Natural killer cell (primary cell): ENCODE data around the gene CCDC138. TPM values are rescaled to one million over a fixed set of nuclear protein-coding genes. Genes with fewer than 3 reads are reported as not detected.
"Not testable (repeated sequence)": the region's sequence is repeated elsewhere in the genome, so short reads cannot be mapped to it uniquely, and the experiment has no call there.

ENCODE experiments used
- ATAC-seq, 3 donors: fragments of 150-1000 bp in 2 of 3; fragments of 200-7000 bp in 1 of 3; cut with Tn5 transposase; 1 replicate in 1 of 3; 2 replicates in 2 of 3; pipeline ENCODE4 v1.10.0; 2021; ENCODE audit warnings: mild to moderate bottlenecking in 2 of 3, moderate library complexity in 2 of 3
- DNase-seq, 2 donors: peaks; one replicate each; pipeline versions ENCODE4 v3.0.0 to v3.0.0-alpha.2; 2013 to 2021; ENCODE audit warnings: mixed read lengths in 1 of 2
- H3K27ac ChIP-seq: one replicate; pipeline ENCODE4 v1.5.1; 2013; ENCODE audit warnings: mild to moderate bottlenecking, low read length
- H3K27me3 ChIP-seq: one replicate; pipeline ENCODE4 v1.6.1; 2013; ENCODE audit warnings: low read length; ENCODE audit not compliant: control insufficient read depth, insufficient read depth
- H3K36me3 ChIP-seq: one replicate; pipeline ENCODE4 v1.6.1; 2013; ENCODE audit warnings: low read length; ENCODE audit not compliant: control insufficient read depth, insufficient read depth
- H3K4me1 ChIP-seq: one replicate; pipeline ENCODE4 v1.6.1; 2013; ENCODE audit warnings: low read length; ENCODE audit not compliant: control insufficient read depth, insufficient read depth
- H3K4me3 ChIP-seq: one replicate; pipeline ENCODE4 v1.5.1; 2013; ENCODE audit warnings: low read length
- H3K9me3 ChIP-seq: one replicate; pipeline ENCODE4 v1.6.1; 2013; ENCODE audit warnings: low read length; ENCODE audit not compliant: control insufficient read depth, insufficient read depth
- H3K27ac Mint-ChIP-seq, 2 donors: one replicate each; pipeline ENCODE4 v1.8.0; 2022; ENCODE audit warnings: mild to moderate bottlenecking in 2 of 2, mixed read lengths in 2 of 2, moderate library complexity in 1 of 2
- H3K27me3 Mint-ChIP-seq, 2 donors: one replicate each; pipeline ENCODE4 v1.8.0; 2022; ENCODE audit warnings: low read depth in 2 of 2, mixed read lengths in 2 of 2
- H3K36me3 Mint-ChIP-seq: one replicate; pipeline ENCODE4 v1.8.0; 2022; ENCODE audit warnings: mixed read lengths
- H3K4me1 Mint-ChIP-seq, 2 donors: one replicate each; pipeline ENCODE4 v1.8.0; 2022; ENCODE audit warnings: mixed read lengths in 2 of 2
- H3K4me3 Mint-ChIP-seq: one replicate; pipeline ENCODE4 v1.8.0; 2022; ENCODE audit warnings: mild to moderate bottlenecking, moderate library complexity, mixed read lengths
- H3K9me3 Mint-ChIP-seq, 2 donors: one replicate each; pipeline ENCODE4 v1.8.0; 2022; ENCODE audit warnings: mixed read lengths in 2 of 2
- CTCF ChIP-seq: fragments of 200-600 bp; IDR thresholded peaks from one replicate; pipeline ENCODE4 v1.8.0; 2022; ENCODE audit warnings: antibody characterized with exemption
- WGBS: methylation state at CpG from one replicate; pipeline ENCODE4 v1.1.7; 2013; ENCODE audit warnings: missing lambda C conversion rate; ENCODE audit not compliant: insufficient coverage; 5-methylcytosine and 5-hydroxymethylcytosine counted together
- intact Hi-C: fragments of 100-400 bp; cut with micrococcal nuclease; formaldehyde crosslinking; loops from one replicate; pipeline ENCODE4 v1.14.2; 2022
- total RNA-seq, 4 donors: library from RNA; stranded (reverse); fragments of 120-200 nt in 1 of 4; gene quantifications; one replicate each; pipeline versions ENCODE4 v1.2.3 to v1.2.4, GENCODE V29; 2013 to 2022

CCDC138 gene, protein sequence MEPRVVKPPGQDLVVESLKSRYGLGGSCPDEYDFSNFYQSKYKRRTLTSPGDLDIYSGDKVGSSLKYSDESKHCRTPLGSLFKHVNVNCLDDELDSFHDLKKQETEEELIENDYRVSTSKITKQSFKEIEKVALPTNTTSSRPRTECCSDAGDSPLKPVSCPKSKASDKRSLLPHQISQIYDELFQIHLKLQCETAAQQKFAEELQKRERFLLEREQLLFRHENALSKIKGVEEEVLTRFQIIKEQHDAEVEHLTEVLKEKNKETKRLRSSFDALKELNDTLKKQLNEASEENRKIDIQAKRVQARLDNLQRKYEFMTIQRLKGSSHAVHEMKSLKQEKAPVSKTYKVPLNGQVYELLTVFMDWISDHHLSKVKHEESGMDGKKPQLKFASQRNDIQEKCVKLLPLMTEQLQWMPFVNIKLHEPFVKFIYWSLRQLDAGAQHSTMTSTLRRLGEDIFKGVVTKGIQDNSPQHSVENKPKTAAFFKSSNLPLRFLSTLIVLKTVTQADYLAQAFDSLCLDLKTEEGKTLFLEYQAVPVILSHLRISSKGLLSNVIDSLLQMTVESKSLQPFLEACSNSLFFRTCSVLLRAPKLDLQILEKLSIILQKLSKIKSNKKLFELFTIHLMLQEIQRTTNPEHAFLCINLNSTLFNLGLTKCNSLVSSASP
- total RNA-seq, result 1 to 10 TPM; 3.8 to 9.3 (median 5.6) TPM
- total RNA-seq (2013), result 12.6 TPM

DNA sequence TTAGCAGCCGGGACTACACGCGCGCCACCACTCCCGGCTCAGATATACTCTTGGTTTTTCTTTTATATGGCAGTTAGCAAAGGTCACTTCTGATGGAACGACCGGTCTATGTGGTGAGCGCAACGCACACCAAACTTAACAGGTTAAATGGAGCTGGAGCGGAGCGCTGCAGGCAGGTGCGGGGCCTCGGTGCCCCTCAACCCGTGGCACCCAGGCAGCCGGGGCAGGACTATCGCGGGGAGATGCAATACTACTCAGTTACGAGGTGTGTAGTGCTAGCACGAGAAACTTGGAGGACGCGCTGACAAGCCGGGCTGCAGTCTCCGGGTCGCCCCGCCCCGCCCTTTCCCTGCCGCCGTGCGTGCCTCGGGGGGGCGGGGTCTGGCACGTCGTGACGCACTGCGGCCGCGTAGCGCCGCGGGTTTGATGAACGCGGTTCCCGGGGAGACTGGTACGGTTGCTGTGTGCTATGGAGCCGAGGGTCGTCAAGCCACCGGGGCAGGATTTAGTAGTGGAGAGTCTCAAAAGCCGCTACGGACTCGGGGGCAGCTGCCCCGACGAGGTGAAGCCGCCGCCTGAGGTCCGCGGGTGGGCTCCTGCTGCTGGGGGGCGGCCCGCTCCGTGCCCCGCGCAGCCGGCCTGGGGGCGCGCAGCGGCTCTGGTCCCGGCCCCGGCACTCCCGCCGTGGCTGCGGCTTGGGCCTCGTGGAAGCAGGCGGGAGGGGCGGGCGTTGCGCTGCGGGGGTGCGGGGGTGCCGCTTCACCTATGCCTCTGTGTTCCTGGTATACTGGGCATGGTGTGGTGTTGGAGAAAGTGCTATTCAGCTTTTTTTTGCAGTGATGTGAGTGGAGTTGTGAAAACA lies at the start of gene CCDC138:
CCDC138 (plus strand) TSS at position 418 of the 862 bp plus-strand sequence; CDS start at position 470, 52 bp downstream.
- under 1% methylated on average over 78 of the region's 78 CpGs for WGBS
- no peak for TF ChIP-seq CTCF
- Histone ChIP-seq H3K27ac (peak within 1 kb of the TSS; percentile 80), H3K27me3 (no peaks in the 10 kb centered on the region), H3K4me1 (peaks cover 4% of the 10 kb centered on the region), H3K9me3 (no peaks in the 10 kb centered on the region), H3K36me3 (peaks cover 27% of the 10 kb centered on the region), H3K4me3 (peak within 1 kb of the TSS; percentile 54)
- Mint-ChIP-seq H3K36me3 (peaks cover 14% of the 10 kb centered on the region), H3K4me1 (peaks cover 6 to 14% of the 10 kb centered on the region in 2 donors), H3K27me3 (no peaks in the 10 kb centered on the region), H3K27ac (peak within 1 kb of the TSS; percentile 91 to 95), H3K9me3 (no peaks in the 10 kb centered on the region), H3K4me3 (peak within 1 kb of the TSS; percentile 98)
- peak; percentile 87 to 95 for DNase-seq
- intact Hi-C loops, result no loop called here
- ATAC-seq, result peak; percentile 96 to 99 (median 96)

DNA sequence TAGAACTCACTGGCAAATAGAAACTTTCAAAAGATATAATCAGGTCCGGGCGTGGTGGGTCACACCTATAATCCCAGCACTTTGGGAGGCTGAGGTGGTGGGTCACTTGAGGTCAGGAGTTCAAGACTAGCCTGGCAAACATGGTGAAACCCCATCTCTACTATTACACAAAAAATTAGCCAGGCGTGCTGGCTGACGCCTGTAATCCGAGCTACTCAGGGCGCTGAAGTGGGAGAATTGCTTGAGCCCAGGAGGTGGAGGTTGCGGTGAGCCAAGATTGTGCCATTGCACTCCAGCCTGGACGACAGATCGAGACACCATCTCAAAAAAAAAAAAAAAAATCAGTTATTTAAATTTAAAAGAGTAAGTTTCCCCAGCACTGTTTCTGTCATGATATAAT lies 28.6 kb upstream of the CCDC138 start:
- intact Hi-C loops, H3K36me3 ChIP-seq, H3K4me1 Mint-ChIP-seq, H3K4me3 Mint-ChIP-seq, H3K4me1 ChIP-seq, H3K27ac ChIP-seq, H3K36me3 Mint-ChIP-seq, H3K9me3 ChIP-seq, H3K27me3 ChIP-seq, H3K9me3 Mint-ChIP-seq, H3K27ac Mint-ChIP-seq, DNase-seq, H3K27me3 Mint-ChIP-seq, H3K4me3 ChIP-seq, ATAC-seq: not testable (repeated sequence)
- WGBS, result no CpG with 5 or more reads among the region's 9 CpGs

DNA sequence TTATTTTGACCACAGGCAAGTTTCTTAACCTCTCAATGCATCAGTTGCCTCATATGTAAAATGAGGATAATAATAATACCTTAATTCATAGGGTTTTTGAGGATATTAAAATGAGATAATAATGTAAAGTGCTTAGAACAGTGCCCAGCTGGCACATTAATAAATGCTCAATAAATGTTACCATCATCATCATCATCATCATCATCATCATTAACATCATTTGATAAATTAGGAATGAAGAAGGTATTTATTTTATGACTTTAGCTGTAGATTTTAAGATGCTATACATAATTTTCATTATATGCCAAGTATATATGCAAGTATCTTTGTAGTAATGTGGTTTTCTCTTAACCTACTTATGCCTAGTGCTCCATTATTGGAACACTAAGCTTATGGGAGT lies 24.0 kb upstream of the CCDC138 start:
- H3K4me1 Mint-ChIP-seq, H3K27me3 Mint-ChIP-seq, intact Hi-C loops, DNase-seq, H3K27ac ChIP-seq, H3K9me3 Mint-ChIP-seq, H3K27ac Mint-ChIP-seq, H3K27me3 ChIP-seq, H3K4me3 ChIP-seq, H3K4me3 Mint-ChIP-seq, ATAC-seq, H3K9me3 ChIP-seq, H3K4me1 ChIP-seq: not testable (repeated sequence)
- H3K36me3 ChIP-seq, result peaks cover 33% of the 10 kb centered on the region
- H3K36me3 Mint-ChIP-seq, result peaks cover 17% of the 10 kb centered on the region

DNA sequence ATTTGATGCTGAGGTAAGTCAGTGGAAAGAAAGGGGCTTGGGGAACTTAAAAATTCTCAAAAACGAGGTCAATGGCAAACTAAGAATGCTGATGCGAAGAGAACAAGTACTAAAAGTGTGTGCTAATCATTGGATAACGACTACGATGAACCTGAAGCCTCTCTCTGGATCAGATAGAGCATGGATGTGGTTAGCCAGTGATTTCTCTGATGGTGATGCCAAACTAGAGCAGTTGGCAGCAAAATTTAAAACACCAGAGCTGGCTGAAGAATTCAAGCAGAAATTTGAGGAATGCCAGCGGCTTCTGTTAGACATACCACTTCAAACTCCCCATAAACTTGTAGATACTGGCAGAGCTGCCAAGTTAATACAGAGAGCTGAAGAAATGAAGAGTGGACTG lies 19.9 kb upstream of the CCDC138 start:
- H3K4me1 Mint-ChIP-seq, H3K4me3 ChIP-seq, H3K4me3 Mint-ChIP-seq, H3K9me3 ChIP-seq, intact Hi-C loops, H3K27me3 Mint-ChIP-seq, H3K27me3 ChIP-seq, H3K9me3 Mint-ChIP-seq, H3K27ac ChIP-seq, DNase-seq, H3K27ac Mint-ChIP-seq, ATAC-seq, H3K4me1 ChIP-seq: not testable (repeated sequence)
- H3K36me3 ChIP-seq, result peaks cover 32% of the 10 kb centered on the region
- 89% methylated on average over 4 of the region's 5 CpGs for WGBS
- H3K36me3 Mint-ChIP-seq, result peaks cover 20% of the 10 kb centered on the region

GRCh38 chr2:108767859-108768258 lies 18.7 kb upstream of the CCDC138 start:
- H3K27me3 ChIP-seq, H3K4me3 Mint-ChIP-seq, H3K4me1 ChIP-seq, H3K9me3 ChIP-seq, H3K4me1 Mint-ChIP-seq, ATAC-seq, intact Hi-C loops, H3K27ac Mint-ChIP-seq, DNase-seq, H3K4me3 ChIP-seq, H3K27ac ChIP-seq, H3K9me3 Mint-ChIP-seq, H3K27me3 Mint-ChIP-seq: not testable (repeated sequence)
- 43% methylated on average over 1 of the region's 2 CpGs for WGBS
- H3K36me3 ChIP-seq, result peaks cover 42% of the 10 kb centered on the region
- H3K36me3 Mint-ChIP-seq, result peaks cover 32% of the 10 kb centered on the region
